Measurements from ENCODE around the gene HOXB8. TPM values are rescaled to one million over a fixed set of nuclear protein-coding genes. Genes with fewer than 3 reads are reported as not detected.

The HOXB8 gene
- total and polyA plus RNA-seq, 8 donors = 0.32 to 1.6 (median 0.70) TPM

DNA sequence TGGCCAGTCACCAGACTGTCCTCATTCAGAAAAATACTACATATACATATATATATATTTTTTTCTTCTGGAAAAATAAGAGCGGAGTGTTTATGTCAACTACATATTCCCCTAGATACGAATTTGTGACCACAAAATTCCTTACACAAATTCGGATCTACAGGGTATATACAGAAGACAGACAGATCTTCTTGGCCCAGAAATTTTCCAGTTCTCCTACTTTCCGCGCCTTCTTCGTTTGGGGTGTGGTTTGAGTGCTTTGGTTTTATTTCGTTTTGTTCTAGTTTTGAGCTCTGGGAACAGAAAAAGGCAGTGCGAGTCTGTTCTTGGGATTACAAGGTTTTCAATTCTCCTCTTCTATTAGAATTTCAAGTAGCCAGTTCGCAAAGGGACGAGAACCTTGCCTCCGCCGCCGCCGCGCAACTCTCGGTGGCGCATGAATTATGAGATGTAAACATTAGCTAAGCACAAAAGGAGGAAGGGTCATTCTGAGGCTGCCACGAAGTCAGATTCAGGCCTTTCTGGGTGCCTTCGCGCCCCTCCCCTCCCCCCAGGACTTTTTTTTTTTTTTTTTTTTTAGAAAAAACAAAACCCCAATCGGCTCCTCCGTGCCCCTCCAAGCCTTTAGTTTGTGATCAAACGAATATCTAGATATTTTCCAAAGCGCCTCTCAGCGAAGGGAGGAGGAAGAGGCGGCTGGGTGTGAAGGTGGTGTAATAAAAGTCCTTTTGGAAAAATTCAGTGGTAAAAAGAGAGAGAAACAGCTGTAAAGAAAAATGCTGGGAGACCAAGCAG, 35.1 kb downstream of the HOXB8 start:
- Histone ChIP-seq H3K27me3 (peaks cover 66 to 100% of the 10 kb centered on the region in 2 donors), H3K27ac (peak overlapping the region; percentile 62 to 95), H3K9me3 (no peaks in the 10 kb centered on the region), H3K4me3 (peak overlapping the region in 1 of 2 donors; percentile 7), H3K4me1 (peaks cover 9 to 56% of the 10 kb centered on the region in 2 donors), H3K36me3 (no peaks in the 10 kb centered on the region)
- DNase-seq (peak in 1 of 4 donors; percentile 82), ATAC-seq (no peak)
- intact Hi-C loops (cut with DNase I) = no loop called here
- TF ChIP-seq, protein P1, sequence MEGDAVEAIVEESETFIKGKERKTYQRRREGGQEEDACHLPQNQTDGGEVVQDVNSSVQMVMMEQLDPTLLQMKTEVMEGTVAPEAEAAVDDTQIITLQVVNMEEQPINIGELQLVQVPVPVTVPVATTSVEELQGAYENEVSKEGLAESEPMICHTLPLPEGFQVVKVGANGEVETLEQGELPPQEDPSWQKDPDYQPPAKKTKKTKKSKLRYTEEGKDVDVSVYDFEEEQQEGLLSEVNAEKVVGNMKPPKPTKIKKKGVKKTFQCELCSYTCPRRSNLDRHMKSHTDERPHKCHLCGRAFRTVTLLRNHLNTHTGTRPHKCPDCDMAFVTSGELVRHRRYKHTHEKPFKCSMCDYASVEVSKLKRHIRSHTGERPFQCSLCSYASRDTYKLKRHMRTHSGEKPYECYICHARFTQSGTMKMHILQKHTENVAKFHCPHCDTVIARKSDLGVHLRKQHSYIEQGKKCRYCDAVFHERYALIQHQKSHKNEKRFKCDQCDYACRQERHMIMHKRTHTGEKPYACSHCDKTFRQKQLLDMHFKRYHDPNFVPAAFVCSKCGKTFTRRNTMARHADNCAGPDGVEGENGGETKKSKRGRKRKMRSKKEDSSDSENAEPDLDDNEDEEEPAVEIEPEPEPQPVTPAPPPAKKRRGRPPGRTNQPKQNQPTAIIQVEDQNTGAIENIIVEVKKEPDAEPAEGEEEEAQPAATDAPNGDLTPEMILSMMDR (IDR thresholded peaks at IDR 0.05) = no peak

DNA sequence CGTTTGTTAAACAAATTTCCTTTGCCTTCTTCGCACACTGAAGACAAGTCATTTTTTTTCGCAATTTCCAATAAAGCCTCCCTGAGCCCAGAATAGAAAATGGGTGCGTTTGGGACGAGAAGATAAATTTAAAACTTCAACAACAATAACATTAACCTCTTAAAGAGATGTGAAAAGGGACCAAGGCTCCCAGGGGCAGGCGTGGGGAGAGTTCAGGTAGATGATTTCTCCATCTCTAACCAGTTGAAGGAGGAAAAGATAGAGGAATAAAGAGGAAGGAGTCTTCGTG, 35.7 kb downstream of the HOXB8 start:
- Histone ChIP-seq H3K36me3 (no peaks in the 10 kb centered on the region), H3K4me1 (peaks cover 9 to 53% of the 10 kb centered on the region in 2 donors), H3K27me3 (peaks cover 67 to 100% of the 10 kb centered on the region in 2 donors), H3K4me3 (peak overlapping the region in 1 of 2 donors; percentile 46), H3K27ac (peak overlapping the region; percentile 72 to 95), H3K9me3 (no peaks in the 10 kb centered on the region)
- TF ChIP-seq, protein P1 (IDR thresholded peaks at IDR 0.05) = no peak
- intact Hi-C loops (cut with DNase I) = no loop called here
- DNase-seq = no peak
- ATAC-seq = no peak

DNA sequence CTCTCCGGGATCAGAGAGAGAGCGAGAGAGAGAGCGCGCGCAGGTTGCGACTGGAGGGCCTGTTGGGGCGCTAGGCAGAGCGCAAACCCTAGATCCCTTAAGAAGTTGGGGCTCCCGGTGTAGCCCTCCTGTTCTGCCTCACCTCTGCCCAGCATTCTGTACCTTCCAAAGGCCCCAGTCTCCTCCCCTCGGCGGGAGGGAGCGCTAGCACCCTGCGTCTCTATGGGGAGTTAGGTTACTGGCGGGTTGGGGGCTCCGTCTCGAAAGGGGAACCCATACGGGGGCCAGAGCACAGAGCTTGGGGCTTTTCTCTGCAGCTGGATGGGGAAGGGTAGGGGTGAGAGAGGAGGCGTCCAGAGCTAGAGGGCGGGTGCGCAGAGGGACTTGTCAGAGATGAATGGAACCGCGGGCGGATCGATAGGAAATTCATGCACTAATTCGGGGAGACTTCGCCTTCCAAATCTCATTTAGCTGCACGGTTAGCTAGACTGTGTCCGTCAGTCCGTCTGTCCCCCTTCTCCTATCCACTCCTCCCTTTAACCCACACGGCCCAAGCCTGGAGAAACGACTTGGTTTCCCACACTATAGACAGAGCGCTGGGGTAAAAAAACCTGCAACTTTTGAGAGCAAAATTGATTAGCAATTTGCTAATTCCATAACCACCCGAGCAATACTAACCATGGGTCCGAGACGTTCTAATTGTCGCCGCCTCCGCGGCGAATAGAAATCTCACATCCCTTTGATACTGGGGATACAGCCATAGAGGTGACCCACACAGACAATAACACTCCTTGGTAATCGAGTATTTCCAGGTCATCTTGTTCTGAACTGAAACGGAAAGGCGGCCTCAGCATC, 36.2 kb downstream of the HOXB8 start:
- Histone ChIP-seq H3K4me3 (peak overlapping the region; percentile 29 to 46), H3K9me3 (no peaks in the 10 kb centered on the region), H3K36me3 (no peaks in the 10 kb centered on the region), H3K27ac (peak overlapping the region; percentile 72 to 95), H3K27me3 (peaks cover 65 to 100% of the 10 kb centered on the region in 2 donors), H3K4me1 (peaks cover 3 to 47% of the 10 kb centered on the region in 2 donors)
- intact Hi-C loops (cut with DNase I) = no loop called here
- peak; percentile 9 for ATAC-seq
- TF ChIP-seq, protein P1 (IDR thresholded peaks at IDR 0.05) = no peak
- DNase-seq = no peak

DNA sequence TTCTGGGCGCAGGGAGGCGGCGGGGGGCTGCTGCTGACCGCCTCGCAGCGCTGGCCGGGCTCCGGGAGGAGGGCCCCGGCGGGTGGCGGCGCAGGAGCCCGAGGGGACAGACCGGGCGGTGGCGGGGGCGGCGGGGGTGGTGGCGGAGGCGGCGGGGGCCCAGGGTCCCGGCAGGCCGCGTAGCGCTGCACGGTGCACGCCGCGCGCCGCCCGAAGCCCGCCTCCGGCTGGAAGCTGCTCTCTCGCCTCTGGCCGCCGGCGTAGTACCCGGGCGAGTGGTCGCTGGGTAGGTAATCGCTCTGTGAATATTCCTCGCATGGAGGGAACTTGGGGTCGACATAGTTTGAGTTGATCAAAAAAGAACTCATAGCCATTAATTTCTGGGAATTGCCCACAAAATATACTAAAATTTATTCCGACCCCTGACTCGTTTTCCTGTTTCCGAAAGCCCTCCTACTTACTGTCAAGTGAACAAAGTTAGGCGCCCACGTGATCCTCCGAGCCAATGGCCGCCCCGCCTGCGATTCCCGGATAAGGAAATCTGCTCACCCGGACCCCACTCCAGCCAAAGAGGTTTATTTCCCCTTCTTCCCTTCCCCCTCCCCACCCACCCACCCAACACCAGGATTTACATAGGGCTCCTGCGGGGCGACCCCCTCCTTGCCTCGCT, 37.0 kb downstream of the HOXB8 start, which contains the start of gene HOXB4:
Gene HOXB4 (minus strand): TSS at position 405 of the 670 bp plus-strand sequence. CDS start 31 bp downstream, at position 374.
- TF ChIP-seq, protein P1 (IDR thresholded peaks at IDR 0.05) = no peak
- Histone ChIP-seq H3K27ac (peak within 1 kb of the TSS; percentile 72 to 95), H3K36me3 (no peaks in the 10 kb centered on the region), H3K4me3 (peak within 1 kb of the TSS; percentile 29 to 46), H3K4me1 (peaks cover 3 to 46% of the 10 kb centered on the region in 2 donors), H3K9me3 (no peaks in the 10 kb centered on the region), H3K27me3 (peaks cover 64 to 100% of the 10 kb centered on the region in 2 donors)
- intact Hi-C loops (cut with DNase I) = no loop called here
- ATAC-seq (peak; percentile 56), DNase-seq (peak in 3 of 4 donors; percentile 86 to 90 (median 87))

Measured in left lung (tissue), 10 donors.